PC-3 (cell line): ENCODE results near the gene TEX19.

ENCODE experiments used
- CTCF ChIP-seq: fragments of 300-600 bp; sonication (generic); conservative IDR thresholded peaks from 2 replicates; pipeline ENCODE4 v1.5.1; 2017; ENCODE audit warnings: antibody characterized with exemption, low read depth, mild to moderate bottlenecking, low read length
- EZH2 ChIP-seq: fragments of 300-600 bp; sonication (generic); IDR thresholded peaks from one replicate; pipeline ENCODE4 v1.6.1; 2017; ENCODE audit warnings: antibody characterized with exemption, mild to moderate bottlenecking, low read length; ENCODE audit not compliant: unreplicated experiment
- EZH2phosphoT487 ChIP-seq: fragments of 300-600 bp; sonication (generic); IDR thresholded peaks from 2 replicates; pipeline ENCODE4 v1.6.1; 2018; ENCODE audit warnings: mild to moderate bottlenecking, antibody characterized with exemption, low read length, borderline replicate concordance

DNA sequence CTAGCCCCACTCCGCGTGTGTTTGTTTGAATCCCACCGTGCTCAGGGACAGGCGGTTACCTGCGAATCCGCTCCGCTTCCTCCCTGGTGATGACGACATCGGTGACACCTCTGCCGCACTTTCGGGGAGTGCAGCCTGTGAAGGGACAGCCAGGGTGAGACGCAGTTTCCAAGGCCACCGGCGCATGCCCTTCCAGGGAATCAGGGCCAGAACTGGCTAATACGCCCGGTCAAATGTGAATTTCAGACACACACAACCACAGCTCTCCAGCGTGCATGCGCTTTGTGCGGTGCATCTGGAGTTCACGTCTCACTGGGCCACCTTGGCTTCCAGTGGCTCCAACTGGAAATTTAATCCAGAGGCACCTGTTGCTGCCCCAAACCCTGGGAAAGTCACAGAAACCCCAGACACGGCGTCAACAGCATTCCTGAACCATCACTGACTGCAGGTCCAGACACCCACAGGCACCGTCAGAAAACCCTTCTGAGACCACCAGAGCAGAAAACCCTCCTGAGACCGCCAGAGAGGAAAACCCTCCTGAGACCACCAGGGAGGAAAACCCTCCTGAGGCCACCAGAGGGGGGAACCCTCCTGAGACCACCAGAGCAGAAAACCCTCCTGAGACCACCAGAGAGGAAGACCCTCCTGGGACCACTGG lies 52.5 kb downstream of the TEX19 start:
- TF ChIP-seq EZH2phosphoT487 (no peak), CTCF (no peak), EZH2 (no peak)
